ENCODE measurements around the gene MIEF2.
A peak's percentile ranks its signal among the peaks of the same experiment; 100 is the strongest.
"Not testable (repeated sequence)": the region's sequence is repeated elsewhere in the genome, so short reads cannot be mapped to it uniquely, and the experiment has no call there.

The MIEF2 gene

GRCh38 chr17:18281788-18282187 is 21.3 kb downstream of the MIEF2 start:
- no peak overlapping the region for H3K4me3 ChIP-seq (ENCODE audit: low read depth, low read length)
- no peak for TF ChIP-seq CTCF (IDR thresholded peaks at IDR 0.05; ENCODE audit: low read depth, low read length)
- peak overlapping the region; percentile 27 for H3K27ac ChIP-seq
- no peaks in the 10 kb centered on the region for H3K9me3 ChIP-seq (ENCODE audit: severe bottlenecking)
- no peaks in the 10 kb centered on the region for H3K27me3 ChIP-seq (ENCODE audit: insufficient read depth, low read depth, severe bottlenecking)
- no peak for DNase-seq
- peaks cover 93% of the 10 kb centered on the region for H3K36me3 ChIP-seq

GRCh38 chr17:18285296-18285695 is 24.8 kb downstream of the MIEF2 start:
- DNase-seq = no peak
- Histone ChIP-seq H3K9me3 (ENCODE audit: severe bottlenecking) (no peaks in the 10 kb centered on the region), H3K27me3 (ENCODE audit: insufficient read depth, low read depth, severe bottlenecking) (no peaks in the 10 kb centered on the region), H3K4me3 (ENCODE audit: low read depth, low read length) (no peak overlapping the region), H3K27ac (no peak overlapping the region), H3K36me3 (peaks cover 95% of the 10 kb centered on the region)
- TF ChIP-seq CTCF (IDR thresholded peaks at IDR 0.05; ENCODE audit: low read depth, low read length) = no peak

- Histone ChIP-seq H3K4me3 (ENCODE audit: low read depth, low read length) (no peak overlapping the region), H3K27ac (no peak overlapping the region), H3K36me3 (peaks cover 92% of the 10 kb centered on the region), H3K27me3 (ENCODE audit: insufficient read depth, low read depth, severe bottlenecking) (no peaks in the 10 kb centered on the region), H3K9me3 (ENCODE audit: severe bottlenecking) (no peaks in the 10 kb centered on the region)
- no peak for TF ChIP-seq CTCF (IDR thresholded peaks at IDR 0.05; ENCODE audit: low read depth, low read length)
- no peak for DNase-seq
Observed at GRCh38 chr17:18291718-18292540, 31.5 kb downstream of the MIEF2 start.

GRCh38 chr17:18298061-18298460 is 37.6 kb downstream of the MIEF2 start:
- H3K4me3 ChIP-seq (ENCODE audit: low read depth, low read length); H3K27me3 ChIP-seq (ENCODE audit: insufficient read depth, low read depth, severe bottlenecking); DNase-seq; H3K9me3 ChIP-seq (ENCODE audit: severe bottlenecking); H3K27ac ChIP-seq: not testable (repeated sequence)
- peaks cover 77% of the 10 kb centered on the region for H3K36me3 ChIP-seq

GRCh38 chr17:18300725-18301480 is 40.4 kb downstream of the MIEF2 start:
- TF ChIP-seq CTCF (IDR thresholded peaks at IDR 0.05; ENCODE audit: low read depth, low read length) = no peak
- Histone ChIP-seq H3K9me3 (ENCODE audit: severe bottlenecking) (no peaks in the 10 kb centered on the region), H3K27me3 (ENCODE audit: insufficient read depth, low read depth, severe bottlenecking) (no peaks in the 10 kb centered on the region), H3K4me3 (ENCODE audit: low read depth, low read length) (no peak overlapping the region), H3K27ac (no peak overlapping the region), H3K36me3 (peaks cover 76% of the 10 kb centered on the region)
- no peak for DNase-seq

GRCh38 chr17:18303206-18303605 is 42.7 kb downstream of the MIEF2 start:
- H3K4me3 ChIP-seq (ENCODE audit: low read depth, low read length); H3K27me3 ChIP-seq (ENCODE audit: insufficient read depth, low read depth, severe bottlenecking); H3K9me3 ChIP-seq (ENCODE audit: severe bottlenecking): not testable (repeated sequence)
- peak; percentile 37 for DNase-seq
- Histone ChIP-seq H3K36me3 (peaks cover 89% of the 10 kb centered on the region), H3K27ac (peak overlapping the region; percentile 71)

Measured in WERI-Rb-1 (cell line).